Measurements from ENCODE around the gene NUP210L. TPM values are rescaled to one million over a fixed set of nuclear protein-coding genes. Genes with fewer than 3 reads are reported as not detected.

NUP210L gene
- total RNA-seq, 1 experiment from 2014 or later, result 0.10 TPM

- TF ChIP-seq REST (IDR thresholded peaks at IDR 0.05; ENCODE audit: low read depth) (no peak), YY1 (IDR thresholded peaks at IDR 0.05; ENCODE audit: extremely low read depth, insufficient replicate concordance, low read depth, low read length) (no peak), MAX (IDR thresholded peaks at IDR 0.05) (no peak), TCF7L2 (IDR thresholded peaks at IDR 0.05; ENCODE audit: borderline replicate concordance, extremely low read depth, insufficient read depth, insufficient read length) (no peak), SP1 (IDR thresholded peaks at IDR 0.05; ENCODE audit: low read depth) (no peak), JUND (IDR thresholded peaks at IDR 0.05) (no peak), POLR2AphosphoS5 (IDR thresholded peaks at IDR 0.05; ENCODE audit: low read depth, low read length) (no peak), ELF1 (IDR thresholded peaks at IDR 0.05; ENCODE audit: borderline replicate concordance, low read depth) (no peak), RAD21 (IDR thresholded peaks at IDR 0.05; ENCODE audit: low read depth) (no peak)
Observed at GRCh38 chr1:153954826-153955225, 200.0 kb downstream of the NUP210L start (continued).

GRCh38 chr1:153953859-153954365 lies 201.0 kb downstream of the NUP210L start:
- ATAC-seq (no peak), DNase-seq (ENCODE audit: low read depth, low spot score) (no peak)
- Histone ChIP-seq H4K20me1 (ENCODE audit: insufficient read depth) (no peaks in the 10 kb centered on the region), H3K27me3 (ENCODE audit: insufficient read depth, low read length) (no peaks in the 10 kb centered on the region), H2AFZ (ENCODE audit: low read depth, low read length, poor library complexity, severe bottlenecking) (no peak overlapping the region), H3K36me3 (ENCODE audit: control insufficient read depth in 1 of 2, insufficient read depth in 2 of 2, low read length in 2 of 2) (peaks cover 19 to 22% of the 10 kb centered on the region in 2 experiments; a peak in 3 of 4 replicates), H3K4me2 (ENCODE audit: low read length) (no peak overlapping the region), H3K9me2 (ENCODE audit: insufficient read depth) (no peaks in the 10 kb centered on the region), H3K27ac (ENCODE audit: low read depth, low read length) (no peak overlapping the region), H3K9me3 (ENCODE audit: control insufficient read depth in 1 of 2, insufficient read depth in 1 of 2, low read depth in 1 of 2, low read length in 2 of 2) (no peaks in the 10 kb centered on the region), H3K4me3 (replicated peaks in 1 of 2; ENCODE audit: low read depth in 1 of 2, low read length in 2 of 2) (no peak overlapping the region), H3K4me1 (ENCODE audit: control insufficient read depth in 1 of 2, insufficient read depth in 2 of 2, low read length in 2 of 2) (peaks cover 1 to 14% of the 10 kb centered on the region in 2 experiments; a peak in 2 of 4 replicates), H3K9ac (ENCODE audit: low read length) (no peak overlapping the region), H3K79me2 (ENCODE audit: insufficient read depth, low read length) (peaks cover 49% of the 10 kb centered on the region)
- ChIA-PET CTCF (no interaction called here), RAD21 (ENCODE audit: low non-redundant PET in 1 of 2, low total read pairs in 2 of 2, uncharacterized antibody in 2 of 2, unreplicated experiment in 2 of 2) (no interaction called here), POLR2A (no interaction called here)
- intact Hi-C loops (cut with micrococcal nuclease), result no loop called here
- TF ChIP-seq SIN3A (IDR thresholded peaks at IDR 0.05; ENCODE audit: low read depth) (no peak), ZNF274 (IDR thresholded peaks at IDR 0.05; ENCODE audit: low read depth, low read length) (no peak), POLR2AphosphoS5 (IDR thresholded peaks at IDR 0.05; ENCODE audit: low read depth, low read length) (no peak), EZH2phosphoT487 (IDR thresholded peaks at IDR 0.05; ENCODE audit: borderline replicate concordance) (no peak), ZFX (IDR thresholded peaks at IDR 0.05) (no peak), SP1 (IDR thresholded peaks at IDR 0.05; ENCODE audit: low read depth) (no peak), POLR2A (IDR thresholded peaks at IDR 0.05; ENCODE audit: borderline replicate concordance, extremely low read depth, insufficient read depth, insufficient read length) (no peak), CTCF (IDR thresholded peaks at IDR 0.05 in 2 of 3, conservative IDR thresholded peaks at IDR 0.05 in 1 of 3; ENCODE audit: borderline replicate concordance in 1 of 3, insufficient read depth in 1 of 3, low read depth in 2 of 3, low read length in 2 of 3) (no peak), REST (IDR thresholded peaks at IDR 0.05; ENCODE audit: low read depth) (no peak)
- BruUV-seq (replicated peaks), result no TSS peak
